Measurements from ENCODE around the gene KCNQ5. TPM values are rescaled to one million over a fixed set of nuclear protein-coding genes. Genes with fewer than 3 reads are reported as not detected.

The KCNQ5 gene
- total and polyA plus RNA-seq, 10 of the 15 experiments (the other 5 are each of a cell fraction or from before 2014, with no cell fraction given), result 0.60 to 16.2 (median 3.2) TPM

DNA sequence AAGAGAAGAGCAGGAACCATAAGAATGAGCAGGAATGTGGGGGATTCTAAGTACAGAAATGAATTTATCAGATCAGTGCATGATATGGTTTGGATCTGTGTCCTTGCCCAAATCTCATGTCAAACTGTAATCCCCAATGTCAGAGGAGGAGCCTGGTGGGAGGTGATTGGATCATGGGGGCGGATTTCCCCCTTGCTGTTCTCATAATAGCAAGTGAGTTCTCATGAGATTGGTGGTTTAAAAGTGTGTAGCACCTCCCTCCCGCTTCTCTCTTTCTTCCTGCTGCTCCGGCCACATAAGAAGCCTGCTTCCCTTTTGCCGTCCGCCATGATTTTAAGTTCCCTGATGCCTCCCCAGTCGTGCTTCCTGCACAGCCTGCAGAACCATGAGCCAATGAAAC, 554.2 kb downstream of the KCNQ5 start (continued):
- TF ChIP-seq SUPT20H (IDR thresholded peaks at IDR 0.05; ENCODE audit: borderline replicate concordance, control insufficient read depth, low read depth, low read length) (no peak), FOXK2 (IDR thresholded peaks at IDR 0.05) (no peak)

GRCh38 chr6:73177221-73177944, 555.5 kb downstream of the KCNQ5 start:
- Histone ChIP-seq H2AFZ (ENCODE audit: control insufficient read depth, low read depth, low read length) (no peak overlapping the region), H3K9ac (ENCODE audit: control insufficient read depth, insufficient read depth, low read length) (no peak overlapping the region), H3K9me3 (replicated peaks; ENCODE audit: control insufficient read depth, insufficient read depth, low read length) (no peaks in the 10 kb centered on the region), H3K4me2 (ENCODE audit: control insufficient read depth, insufficient read depth) (peak overlapping the region; percentile 30), H3K4me1 (ENCODE audit: control insufficient read depth, insufficient read depth, low read length) (peaks cover 25% of the 10 kb centered on the region), H3K27me3 (replicated peaks in 1 of 2; ENCODE audit: control insufficient read depth in 2 of 2, insufficient read depth in 2 of 2, low read length in 1 of 2) (no peaks in the 10 kb centered on the region), H3K27ac (ENCODE audit: control insufficient read depth, insufficient read depth) (no peak overlapping the region), H3K36me3 (ENCODE audit: control insufficient read depth in 2 of 2, insufficient read depth in 2 of 2, low read length in 1 of 2) (no peaks in the 10 kb centered on the region; a peak in 1 of 4 replicates), H4K20me1 (ENCODE audit: control insufficient read depth, insufficient read depth) (no peaks in the 10 kb centered on the region), H3K4me3 (peak overlapping the region; percentile 21; the same call in 1 of the 2 replicates), H3K79me2 (ENCODE audit: control insufficient read depth, insufficient read depth, low read length) (no peaks in the 10 kb centered on the region)
- CTCF ChIA-PET, result interaction anchor here (0.8 to 2.6 kb wide), 10 partner anchors 10 to 765 kb away, joined by 3 to 22 read pairs (median 4); no protein-coding TSS in a partner anchor
- intact Hi-C loops (cut with micrococcal nuclease; ENCODE audit: unreplicated experiment) (no loop called here), in situ Hi-C loops (cut with MboI) (loop anchor here (5.0 kb wide), 1 partner anchor 765 kb away; no protein-coding TSS in a partner anchor)
- FAIRE-seq, result peak; percentile 64
- RAD21 ChIA-PET (ENCODE audit: unreplicated experiment), result interaction anchor here (0.8 to 3.1 kb wide), 7 partner anchors 11 to 765 kb away, joined by 3 to 19 read pairs (median 3); no protein-coding TSS in a partner anchor
- WGBS (ENCODE audit: insufficient coverage, insufficient replicate concordance, low lambda C conversion rate, missing lambda C conversion rate), result 31% methylated on average over 5 of the region's 5 CpGs
- peak; percentile 33 for DNase-seq (ENCODE audit: low read depth, low spot score)
- no TSS peak for BruUV-seq (replicated peaks)
- POLR2A ChIA-PET, result interaction anchor here (0.6 to 1.1 kb wide), 3 partner anchors 25 to 494 kb away, joined by 3 read pairs; no protein-coding TSS in a partner anchor
- SMC1A ChIA-PET (ENCODE audit: uncharacterized antibody, unreplicated experiment), result interaction anchor here (1.0 to 3.1 kb wide), 11 partner anchors 9 to 765 kb away, joined by 3 to 27 read pairs (median 3); no protein-coding TSS in a partner anchor
- peak; percentile 75 for ATAC-seq
- TF ChIP-seq BHLHE40 (IDR thresholded peaks at IDR 0.05; ENCODE audit: borderline replicate concordance in 1 of 2, low read depth in 2 of 2, low read length in 1 of 2) (peak in 1 of 2 experiments; percentile 48; a peak in 2 of 4 replicates), MTA3 (IDR thresholded peaks at IDR 0.05; ENCODE audit: borderline replicate concordance, low read length) (no peak), CEBPZ (IDR thresholded peaks at IDR 0.05; ENCODE audit: low read depth, low read length) (no peak), MYB (IDR thresholded peaks at IDR 0.05; ENCODE audit: borderline replicate concordance, low read depth, low read length) (no peak), POU2F2 (IDR thresholded peaks at IDR 0.05; ENCODE audit: borderline replicate concordance, low read depth, low read length) (peak; percentile 97; the same call in 2 of the 3 replicates), CREM (IDR thresholded peaks at IDR 0.05; ENCODE audit: low read depth) (no peak), SPI1 (IDR thresholded peaks at IDR 0.05; ENCODE audit: borderline replicate concordance, insufficient read depth, low read depth, low read length) (no peak), FOXM1 (IDR thresholded peaks at IDR 0.05; ENCODE audit: low read depth, low read length) (no peak), NR2C2 (IDR thresholded peaks at IDR 0.05; ENCODE audit: borderline replicate concordance, control insufficient read depth, insufficient read length, low read depth) (no peak), IKZF2 (IDR thresholded peaks at IDR 0.05) (0 out of 4 replicates have a peak, but pooled peaks of 1 of the 2 experiments have one; percentile 23), EP300 (IDR thresholded peaks at IDR 0.05; ENCODE audit: borderline replicate concordance in 1 of 2, control insufficient read depth in 1 of 2, low read depth in 2 of 2, low read length in 2 of 2) (no peak), NFIC (IDR thresholded peaks at IDR 0.05; ENCODE audit: low read depth, low read length) (no peak)

Data from GM12878 (cell line).